Left colon (tissue), 2 donors: ENCODE data around the gene PGM2L1. TPM values are rescaled to one million over a fixed set of nuclear protein-coding genes. Genes with fewer than 3 reads are reported as not detected.
"Not testable (repeated sequence)": the region's sequence is repeated elsewhere in the genome, so short reads cannot be mapped to it uniquely, and the experiment has no call there.

Experiments
- ATAC-seq: fragments of 200-7000 bp; cut with Tn5 transposase; one replicate; pipeline ENCODE4 v1.9.1; 2020; ENCODE audit warnings: mild to moderate bottlenecking, moderate library complexity
- DNase-seq, 2 donors: peaks; one replicate each; pipeline ENCODE4 v3.0.0-alpha.2; 2020
- intact Hi-C, 2 donors: fragments of 100-400 bp; cut with DNase I in 1 of 2; cut with micrococcal nuclease in 1 of 2; formaldehyde crosslinking; loops; one replicate each; pipeline versions ENCODE4 v1.11.2 to v1.14.0; 2022; cut with DNase I, micrococcal nuclease
- total RNA-seq, 2 donors: library from RNA; stranded (reverse); fragmentation: NEBNext Ultra II Directional; extraction: Animal tissue kit (Norgen Biotek cat#: 25700); gene quantifications; one replicate each; pipeline ENCODE4 v1.2.1, GENCODE V29; 2021
- donor health status: DM: no; HTN: no; CAD: no.
- donor health status: DM: yes; HTN: yes; CAD: no.

Gene PGM2L1
- total RNA-seq, 2 donors from 2014 or later = 9.9 to 14.3 TPM

DNA sequence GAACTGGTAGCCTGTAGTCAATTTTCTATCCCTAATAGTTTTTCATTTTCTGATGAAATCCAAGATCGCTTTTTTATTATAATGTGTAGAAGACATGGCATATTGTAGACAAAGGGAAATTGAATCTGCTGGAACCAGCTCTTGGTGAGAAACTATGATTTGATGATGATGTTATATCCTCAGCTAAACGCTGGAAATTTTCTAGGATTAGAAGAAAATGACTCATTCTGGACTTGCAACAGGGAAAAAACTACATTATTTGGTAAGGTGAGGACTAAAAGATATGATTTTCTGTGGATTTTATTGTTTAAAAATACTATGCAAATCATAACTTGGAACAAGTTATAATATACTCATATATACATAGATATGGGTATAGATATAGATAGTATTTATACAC is 14.1 kb upstream of the PGM2L1 start:
- ATAC-seq = no peak
- intact Hi-C loops = no loop called here
- no peak for DNase-seq

DNA sequence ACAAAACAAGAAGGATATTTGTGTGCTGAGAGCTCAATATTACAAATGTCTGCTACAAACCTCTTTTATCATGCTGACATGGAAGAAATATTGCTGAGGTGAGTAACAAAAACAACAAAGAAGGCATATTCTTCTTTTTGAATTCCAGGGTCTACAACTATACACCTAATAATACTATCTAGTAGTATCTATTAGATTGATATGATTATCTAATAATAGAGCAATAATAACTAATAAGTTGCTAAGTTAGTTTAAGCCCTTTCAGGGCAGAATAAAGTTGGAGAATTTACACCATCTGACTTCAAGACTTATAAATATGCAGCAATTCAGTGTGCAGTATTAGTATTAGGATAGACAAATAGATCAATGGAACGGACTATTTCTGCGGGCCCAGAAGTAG is 11.4 kb upstream of the PGM2L1 start:
- ATAC-seq (no peak), DNase-seq (no peak)
- intact Hi-C loops = no loop called here

DNA sequence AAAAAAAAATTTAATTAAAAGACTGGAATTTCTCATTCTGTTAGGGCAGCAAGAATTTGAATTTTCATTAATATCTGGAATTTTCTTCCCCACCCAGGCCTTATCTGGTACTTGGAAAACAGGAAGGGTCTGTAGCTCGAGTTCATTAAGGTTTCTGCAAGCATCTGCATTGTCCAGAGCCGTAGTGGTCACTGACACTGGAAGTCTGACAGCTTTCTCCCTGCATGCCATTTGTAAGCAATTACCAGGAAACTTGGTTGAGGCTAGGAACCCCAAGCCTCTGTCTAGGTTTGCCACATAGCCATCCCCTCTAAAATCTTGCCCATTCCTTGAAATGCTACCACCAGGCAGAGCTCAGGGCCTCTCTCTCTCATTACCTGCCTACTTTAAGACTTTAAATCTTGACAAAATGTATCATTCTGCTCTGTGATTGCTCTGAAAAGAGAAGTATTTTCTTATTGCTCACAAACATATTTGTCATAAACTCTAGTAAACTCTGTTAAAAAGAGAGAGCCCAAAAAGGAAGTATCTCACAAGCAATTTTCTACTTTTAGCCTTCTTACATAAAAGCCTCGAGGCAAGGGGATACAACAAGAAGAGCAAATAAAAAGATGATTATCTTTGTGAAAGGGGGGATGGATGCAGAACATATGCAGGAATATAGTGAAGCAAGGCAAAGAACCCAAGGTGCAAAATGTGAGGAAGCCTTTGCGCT is 5.5 kb upstream of the PGM2L1 start:
- ATAC-seq = no peak
- DNase-seq = no peak
- intact Hi-C loops = no loop called here

DNA sequence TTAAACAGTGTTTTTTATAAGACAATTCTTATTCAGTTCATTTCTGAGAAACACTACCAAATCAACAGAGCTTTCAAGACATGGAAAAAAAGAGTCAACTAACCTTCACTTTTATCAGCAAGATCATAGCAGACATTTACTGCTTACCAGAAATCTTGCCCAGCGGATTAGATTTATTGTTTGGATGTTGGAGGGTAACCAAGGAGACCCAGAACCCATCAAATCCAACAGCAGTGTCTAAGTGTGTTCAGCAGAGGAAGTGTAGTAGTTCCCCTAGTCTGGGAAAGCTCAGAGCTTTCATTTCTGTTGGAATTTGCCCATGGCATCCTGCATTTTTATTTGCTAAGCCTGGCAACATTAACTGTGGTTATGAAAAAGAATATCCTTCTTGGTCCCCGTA is 2.4 kb upstream of the PGM2L1 start:
- intact Hi-C loops = no loop called here
- no peak for DNase-seq
- no peak for ATAC-seq

DNA sequence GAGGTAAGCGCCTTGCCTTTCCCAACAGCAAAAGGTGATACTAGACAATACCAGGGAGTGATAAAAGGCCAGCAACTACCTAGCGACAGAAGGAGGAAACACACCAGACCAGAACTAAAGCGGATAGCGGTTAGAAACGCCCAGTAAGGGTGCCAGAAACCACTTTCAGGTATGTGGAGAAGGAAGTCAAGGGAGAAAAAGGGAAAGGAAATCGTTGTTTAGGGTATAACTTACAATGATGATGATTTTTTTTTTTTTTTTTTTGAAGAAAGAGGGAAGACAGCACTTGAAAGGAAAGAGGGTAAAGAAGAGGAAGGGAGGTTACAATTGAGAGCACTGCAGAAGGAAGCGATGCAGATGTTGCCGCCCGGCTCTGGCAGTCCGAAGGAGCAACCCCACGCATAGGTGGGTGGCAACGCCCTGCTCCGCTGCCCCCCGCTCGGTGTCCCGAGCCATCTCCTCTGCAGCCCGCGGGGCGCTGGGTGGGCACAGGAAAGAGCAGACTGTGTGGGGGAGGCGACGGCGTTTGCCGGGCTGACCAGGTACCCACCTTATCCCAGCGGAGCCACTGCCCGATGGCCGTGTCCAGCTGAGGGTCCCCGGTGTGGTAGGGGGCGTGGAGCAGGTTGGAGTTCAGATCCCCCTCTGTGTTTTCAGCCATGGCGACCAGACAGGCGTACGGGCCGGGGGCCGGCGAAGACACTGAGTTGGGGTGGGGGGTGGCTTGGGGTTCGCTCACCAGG is 561 bp downstream of the PGM2L1 start:
- DNase-seq (peak; percentile 60 to 63), ATAC-seq (peak; percentile 72)
- intact Hi-C loops = loop anchor here in 1 of 2 donors (10.0 kb wide), 1 partner anchor 347 kb away; the partner anchor contains the start of gene RNF169

DNA sequence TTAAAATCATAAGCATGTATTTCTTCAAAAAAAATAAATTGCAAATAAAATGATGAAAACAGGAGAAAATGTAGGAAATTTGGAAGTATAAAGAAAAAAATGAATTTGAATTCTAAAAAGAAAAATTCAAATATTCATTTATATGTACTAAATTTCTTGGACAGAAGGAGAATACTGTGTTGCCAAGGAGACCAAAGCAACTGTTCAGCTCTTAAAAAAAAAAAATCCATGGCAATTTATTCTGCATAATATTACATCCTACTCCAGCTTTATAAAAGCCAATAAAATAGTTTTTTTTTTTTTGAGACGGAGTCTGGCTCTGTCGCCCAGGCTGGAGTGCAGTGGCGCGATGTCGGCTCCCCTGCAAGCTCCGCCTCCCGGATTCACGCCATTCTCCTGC is 6.0 kb downstream of the PGM2L1 start:
- intact Hi-C loops = loop anchor here in 1 of 2 donors (10.0 kb wide), 1 partner anchor 353 kb away; the partner anchor contains the start of gene RNF169
- no peak for ATAC-seq
- DNase-seq = no peak

DNA sequence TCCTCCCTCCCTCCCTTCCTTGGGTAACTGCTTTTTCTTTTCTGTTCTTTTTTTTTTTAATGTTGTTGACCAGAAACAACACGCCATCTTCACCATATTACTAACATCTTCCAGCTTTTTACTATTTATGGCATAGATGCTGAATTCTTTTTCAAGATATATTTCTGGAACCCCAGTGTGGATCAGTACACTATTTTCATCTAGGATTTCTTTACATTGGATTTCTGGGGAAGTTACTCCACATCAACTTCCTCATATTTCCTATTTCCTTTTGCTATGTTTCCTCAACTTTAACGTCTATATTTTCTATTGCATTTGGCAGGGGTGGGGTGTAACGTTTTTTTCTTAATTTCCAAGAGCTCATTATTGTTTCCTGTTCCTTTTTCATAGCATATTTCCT is 7.0 kb downstream of the PGM2L1 start:
- ATAC-seq (no peak), DNase-seq (no peak)
- intact Hi-C loops = loop anchor here in 1 of 2 donors (10.0 kb wide), 1 partner anchor 354 kb away; the partner anchor contains the start of gene RNF169

DNA sequence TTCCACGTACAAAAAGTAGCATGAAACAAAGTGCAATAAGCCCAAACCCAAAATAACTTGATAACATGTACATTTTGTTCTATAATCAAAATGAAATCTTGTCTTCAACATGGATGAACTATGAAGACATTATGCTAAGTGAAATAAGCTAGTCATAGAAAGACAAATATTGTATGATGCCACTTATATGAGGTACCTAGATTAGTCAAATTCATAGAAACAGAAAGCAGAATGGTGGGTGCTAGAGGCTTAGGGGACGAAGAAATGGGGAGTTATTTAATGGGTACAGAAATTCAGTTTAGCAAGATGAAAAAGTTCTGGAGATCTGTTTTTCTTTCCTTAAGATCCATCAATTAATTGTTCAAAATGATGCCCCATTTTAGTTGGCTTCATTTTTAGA is 7.5 kb downstream of the PGM2L1 start:
- ATAC-seq (no peak), DNase-seq (no peak)
- intact Hi-C loops = loop anchor here in 1 of 2 donors (10.0 kb wide), 1 partner anchor 354 kb away; the partner anchor contains the start of gene RNF169

DNA sequence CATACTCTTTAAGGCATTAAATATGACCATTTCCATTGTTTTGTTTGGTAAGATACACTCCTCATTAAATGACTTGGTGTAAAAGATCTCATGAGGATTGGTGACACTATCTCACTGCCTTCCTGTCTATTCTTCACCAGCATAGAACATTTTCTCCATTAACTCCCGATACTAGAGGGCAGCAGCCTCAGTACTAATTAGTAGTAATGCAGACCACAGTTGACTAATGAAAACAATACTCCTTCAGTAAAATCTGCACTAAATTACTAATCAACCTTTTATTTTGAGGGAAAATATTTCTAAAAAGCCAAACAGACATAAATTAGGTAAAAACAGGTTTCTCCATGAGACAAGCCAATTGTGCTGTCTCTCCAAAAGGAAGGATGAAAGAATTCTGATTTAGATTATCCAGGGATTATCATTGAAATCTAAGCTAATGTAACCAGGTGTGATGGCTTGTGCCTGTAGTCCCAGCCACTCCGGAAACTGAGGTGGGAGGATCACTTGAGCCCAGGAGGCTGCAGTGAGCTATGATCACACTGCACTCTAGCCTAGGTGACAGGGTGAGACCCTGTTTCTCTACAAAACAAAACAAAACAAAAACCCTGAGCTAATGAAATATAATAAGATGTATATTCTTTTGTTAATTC is 9.4 kb downstream of the PGM2L1 start:
- intact Hi-C loops = loop anchor here in 1 of 2 donors (5.0 kb wide), 1 partner anchor 58 kb away; no protein-coding TSS in a partner anchor
- ATAC-seq (peak; percentile 81), DNase-seq (peak; percentile 41 to 72)

DNA sequence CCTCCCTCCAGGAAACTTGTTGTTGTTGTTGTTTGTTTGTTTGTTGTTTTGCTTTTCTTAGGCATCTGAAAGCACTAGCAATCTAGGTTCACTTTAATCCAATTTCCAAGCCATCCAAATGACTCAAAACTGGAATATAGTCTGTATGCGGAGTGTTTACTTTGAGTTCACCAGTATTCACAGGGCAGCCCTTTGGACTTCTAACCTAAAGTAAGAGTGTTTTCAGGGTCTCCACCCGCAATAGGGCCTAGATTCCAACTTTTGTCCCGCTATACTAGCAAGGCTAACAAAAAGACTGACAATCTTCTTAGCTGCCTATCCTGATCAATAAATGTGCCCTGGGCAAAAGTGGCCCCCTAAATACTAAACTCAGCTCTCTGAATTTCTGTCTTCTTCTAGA is 13.6 kb downstream of the PGM2L1 start:
- ATAC-seq (peak; percentile 18), DNase-seq (no peak)
- intact Hi-C loops = loop anchor here in 1 of 2 donors (5.0 kb wide), 1 partner anchor 63 kb away; no protein-coding TSS in a partner anchor

DNA sequence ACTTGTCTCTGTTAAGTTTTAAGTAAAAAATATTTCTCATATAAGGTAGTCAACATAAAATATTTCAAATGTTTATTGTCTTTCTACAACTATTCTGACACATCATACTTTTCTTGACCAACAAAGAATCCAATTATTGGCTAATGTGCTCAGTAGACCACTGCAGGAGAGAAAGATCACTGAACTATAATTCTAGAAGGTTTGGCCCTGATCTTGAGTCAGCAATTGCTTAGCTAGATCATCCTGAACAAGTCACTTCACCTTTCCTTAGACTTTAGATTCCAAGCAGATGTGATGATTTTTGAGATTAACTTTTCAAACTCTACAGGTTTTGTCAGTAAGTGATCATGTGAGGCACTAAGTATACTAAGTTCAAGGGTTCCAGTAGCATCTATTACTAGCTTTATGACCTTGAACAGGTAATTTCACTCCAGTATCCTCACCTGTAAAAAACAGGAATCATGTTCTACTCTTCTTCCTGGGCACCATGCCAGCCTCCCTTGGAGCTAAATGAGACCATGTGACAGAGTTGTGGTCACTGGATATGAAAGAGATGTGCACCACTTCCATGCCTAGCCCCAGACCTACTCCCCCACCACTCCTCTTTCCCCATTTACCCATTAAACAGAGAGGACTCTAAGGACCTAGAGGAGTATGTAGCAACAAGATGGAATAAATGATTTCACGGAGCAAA is 17.3 kb downstream of the PGM2L1 start:
- peak; percentile 81 to 89 for DNase-seq
- ATAC-seq = peak; percentile 96
- intact Hi-C loops = no loop called here

DNA sequence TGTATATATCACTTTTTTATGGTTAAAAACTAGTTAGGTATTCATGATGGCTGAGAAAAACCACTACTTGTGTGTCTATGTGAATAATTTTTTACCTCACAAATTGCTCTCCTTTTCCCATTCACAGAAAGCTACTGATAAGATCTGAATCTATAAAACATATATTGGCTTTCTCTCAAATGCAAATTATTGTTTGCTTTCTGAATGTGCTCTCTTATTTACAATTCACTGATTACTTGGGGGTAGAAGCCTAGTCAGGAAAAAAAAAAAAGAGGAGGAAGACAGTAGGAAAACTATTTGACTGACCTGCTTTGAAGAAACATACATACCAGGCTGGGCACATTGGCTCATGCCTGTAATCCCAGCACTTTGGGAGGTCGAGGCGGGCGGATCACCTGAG is 20.5 kb downstream of the PGM2L1 start:
- ATAC-seq = no peak
- intact Hi-C loops = loop anchor here in 1 of 2 donors (10.0 kb wide), 1 partner anchor 123 kb away; no protein-coding TSS in a partner anchor

DNA sequence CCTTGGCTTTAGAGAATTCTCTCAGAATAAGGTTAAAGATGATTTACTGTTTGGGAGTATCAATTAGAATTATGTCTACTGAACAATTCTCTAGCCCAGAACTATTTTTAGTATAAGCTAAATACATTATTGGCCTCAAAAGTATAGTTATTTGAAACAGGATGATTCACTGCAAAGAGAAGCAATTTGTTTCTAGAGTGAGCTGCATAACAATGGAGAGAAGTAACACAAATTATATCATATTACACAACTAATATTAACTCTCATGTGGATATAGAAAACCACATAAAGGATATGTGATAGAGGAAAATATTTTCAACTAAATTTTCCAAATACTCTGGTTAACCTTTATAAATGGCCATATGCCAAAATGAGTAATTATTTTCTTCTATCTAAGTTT is 24.9 kb downstream of the PGM2L1 start:
- ATAC-seq (no peak), DNase-seq (no peak)
- intact Hi-C loops = loop anchor here in 1 of 2 donors (10.0 kb wide), 1 partner anchor 119 kb away; no protein-coding TSS in a partner anchor

More for the DNA sequence above, 20.5 kb downstream of the PGM2L1 start:
- DNase-seq = no peak

DNA sequence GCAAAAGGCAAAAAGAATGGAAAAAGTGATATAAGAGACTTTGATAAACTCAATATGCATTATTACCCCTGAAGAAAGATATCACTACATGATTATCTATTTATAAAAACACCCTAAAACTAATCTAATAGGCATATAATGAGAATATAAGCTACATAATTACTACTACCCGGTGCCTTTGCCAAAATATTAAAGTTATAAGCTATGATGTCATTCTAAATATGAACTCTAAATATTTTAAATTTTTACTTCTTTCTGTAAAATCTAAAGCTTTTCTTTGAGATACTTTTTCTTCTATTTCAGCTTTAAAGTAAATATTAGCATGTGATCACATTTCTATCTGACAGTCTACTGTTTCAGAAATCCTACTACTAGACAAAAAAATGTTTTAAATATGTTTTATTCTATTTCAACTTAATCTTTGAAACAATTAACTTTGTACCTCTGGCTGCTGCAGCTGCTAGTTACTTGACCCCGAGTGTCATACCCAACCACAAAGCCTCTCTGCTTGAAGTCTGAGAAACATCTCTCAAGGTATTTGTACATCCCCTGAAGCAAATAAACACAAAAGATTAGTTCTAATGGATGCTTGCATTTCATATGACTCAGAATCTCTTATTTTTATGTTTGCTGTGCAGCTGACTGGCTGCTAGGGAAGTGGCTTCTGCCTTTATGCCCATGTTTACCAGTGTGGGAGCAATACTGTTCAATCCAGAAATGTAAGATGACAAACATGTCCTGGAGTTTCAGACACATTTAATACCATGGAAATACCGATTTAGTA is 26.8 kb downstream of the PGM2L1 start:
- intact Hi-C loops = loop anchor here in 1 of 2 donors (10.0 kb wide), 1 partner anchor 117 kb away; no protein-coding TSS in a partner anchor
- DNase-seq (no peak), ATAC-seq (no peak)

DNA sequence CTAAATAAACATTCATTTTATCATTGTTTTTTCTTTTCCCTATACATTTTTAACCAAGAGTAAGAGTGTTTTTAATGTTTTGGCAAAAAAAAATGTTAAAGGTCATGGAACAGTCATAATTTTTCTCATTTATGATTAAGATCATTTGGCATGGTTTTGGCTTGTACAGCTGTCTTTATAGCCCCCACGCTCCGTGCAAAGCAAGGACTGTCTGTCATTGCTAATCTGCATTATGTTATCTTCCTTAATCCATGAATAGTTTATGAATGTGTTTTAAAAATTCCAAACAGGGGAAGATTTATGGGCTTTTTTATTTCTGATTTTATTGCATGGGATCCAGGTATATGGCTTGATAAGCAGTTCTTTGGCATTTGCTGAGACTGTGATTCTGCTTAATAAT is 28.1 kb downstream of the PGM2L1 start:
- intact Hi-C loops = loop anchor here in 1 of 2 donors (10.0 kb wide), 1 partner anchor 115 kb away; no protein-coding TSS in a partner anchor
- ATAC-seq (peak; percentile 20), DNase-seq (no peak)

DNA sequence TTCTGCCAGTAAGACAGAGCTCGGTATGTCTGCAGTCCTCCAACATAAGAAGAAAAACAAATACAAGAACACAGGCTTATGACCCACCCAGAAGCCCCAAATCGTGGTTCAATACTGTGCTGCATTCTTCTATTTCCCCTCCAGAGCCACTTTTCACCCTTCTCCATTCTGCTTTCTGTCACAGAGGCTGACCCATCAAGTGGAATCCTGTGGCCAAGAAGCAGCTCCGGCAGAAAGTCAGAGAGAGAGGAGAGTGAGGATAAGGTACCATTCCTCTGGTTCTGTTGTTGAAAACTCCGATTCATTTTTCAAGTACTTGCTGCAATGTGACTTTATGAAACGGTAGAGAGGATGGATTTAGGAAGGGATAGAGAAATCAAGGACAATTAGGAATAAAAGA is 30.4 kb downstream of the PGM2L1 start:
- DNase-seq (no peak), ATAC-seq (no peak)
- intact Hi-C loops = no loop called here

DNA sequence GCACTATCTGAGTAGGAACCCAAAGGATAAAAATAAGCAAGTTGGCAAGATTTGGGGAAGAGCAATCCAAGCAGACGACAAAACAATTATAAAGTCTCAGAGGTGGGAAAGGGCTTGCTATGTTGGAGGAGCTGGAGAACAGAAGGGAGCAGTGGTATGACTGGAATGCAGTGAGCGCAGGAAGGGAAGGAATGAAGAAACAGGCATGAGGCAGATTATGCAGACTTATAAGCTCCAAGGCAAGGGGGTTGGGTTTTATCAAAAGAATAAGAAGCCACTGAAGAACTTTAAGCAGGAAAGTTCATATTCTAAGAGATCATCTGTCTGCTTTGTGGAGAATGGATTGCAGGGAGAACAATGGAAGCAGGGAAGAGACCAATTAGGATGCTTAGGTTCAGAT is 31.7 kb downstream of the PGM2L1 start:
- intact Hi-C loops = no loop called here
- no peak for DNase-seq
- no peak for ATAC-seq

DNA sequence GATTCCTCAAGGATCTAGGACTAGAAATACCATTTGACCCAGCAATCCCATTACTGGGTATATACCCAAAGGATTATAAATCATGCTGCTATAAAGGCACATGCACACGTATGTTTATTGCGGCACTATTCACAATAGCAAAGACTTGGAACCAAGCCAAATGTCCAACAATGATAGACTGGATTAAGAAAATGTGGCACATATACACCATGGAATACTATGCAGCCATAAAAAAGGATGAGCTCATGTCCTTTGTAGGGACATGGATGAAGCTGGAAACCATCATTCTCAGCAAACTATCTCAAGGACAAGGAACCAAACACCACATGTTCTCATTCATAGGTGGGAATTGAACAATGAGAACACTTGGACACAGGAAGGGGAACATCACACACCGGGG is 32.4 kb downstream of the PGM2L1 start:
- ATAC-seq, DNase-seq, intact Hi-C loops: not testable (repeated sequence)
